Right ventricle myocardium inferior (tissue), 1 donor: ENCODE data around the gene RGCC. TPM values are rescaled to one million over a fixed set of nuclear protein-coding genes. Genes with fewer than 3 reads are reported as not detected.
"Not testable (repeated sequence)": the region's sequence is repeated elsewhere in the genome, so short reads cannot be mapped to it uniquely, and the experiment has no call there.

ENCODE experiments used
- ATAC-seq: fragments of 200-7000 bp; cut with Tn5 transposase; one replicate; pipeline ENCODE4 v1.9.1; 2020; ENCODE audit warnings: mild to moderate bottlenecking, moderate library complexity
- DNase-seq: peaks from one replicate; pipeline ENCODE4 v3.0.0; 2021; ENCODE audit errors: missing footprints
- intact Hi-C: fragments of 100-400 bp; cut with DNase I; formaldehyde crosslinking; loops from one replicate; pipeline ENCODE4 v1.11.0; 2022
- total RNA-seq: library from RNA; stranded (reverse); fragmentation: NEBNext Ultra II Directional; extraction: Animal tissue kit (Norgen Biotek cat#: 25700); gene quantifications from one replicate; pipeline ENCODE4 v1.2.1, GENCODE V29; 2021
- donor health status: DM: no; HTN: yes; CAD: no; lungs with severe emphysema.

RGCC gene
- total RNA-seq, 1 donor from 2014 or later, result 41.4 TPM

DNA sequence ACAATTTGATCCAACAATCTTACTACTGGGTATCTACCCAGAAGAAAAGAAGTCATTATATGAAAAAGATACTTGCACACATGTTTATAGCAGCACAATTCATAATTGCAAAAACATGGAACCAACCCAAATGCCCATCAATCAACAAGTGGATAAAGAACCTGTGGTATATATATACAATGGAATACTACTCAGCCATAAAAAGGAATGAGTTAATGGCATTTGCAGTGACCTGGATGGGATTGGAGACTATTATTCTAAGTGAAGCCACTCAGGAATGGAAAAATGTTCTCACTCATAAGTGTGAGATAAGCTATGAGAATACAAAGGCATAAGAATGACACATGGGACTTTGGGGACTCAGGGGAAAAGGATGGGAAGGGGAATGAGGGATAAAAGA is 47.3 kb downstream of the RGCC start:
- ATAC-seq, intact Hi-C loops, DNase-seq: not testable (repeated sequence)

DNA sequence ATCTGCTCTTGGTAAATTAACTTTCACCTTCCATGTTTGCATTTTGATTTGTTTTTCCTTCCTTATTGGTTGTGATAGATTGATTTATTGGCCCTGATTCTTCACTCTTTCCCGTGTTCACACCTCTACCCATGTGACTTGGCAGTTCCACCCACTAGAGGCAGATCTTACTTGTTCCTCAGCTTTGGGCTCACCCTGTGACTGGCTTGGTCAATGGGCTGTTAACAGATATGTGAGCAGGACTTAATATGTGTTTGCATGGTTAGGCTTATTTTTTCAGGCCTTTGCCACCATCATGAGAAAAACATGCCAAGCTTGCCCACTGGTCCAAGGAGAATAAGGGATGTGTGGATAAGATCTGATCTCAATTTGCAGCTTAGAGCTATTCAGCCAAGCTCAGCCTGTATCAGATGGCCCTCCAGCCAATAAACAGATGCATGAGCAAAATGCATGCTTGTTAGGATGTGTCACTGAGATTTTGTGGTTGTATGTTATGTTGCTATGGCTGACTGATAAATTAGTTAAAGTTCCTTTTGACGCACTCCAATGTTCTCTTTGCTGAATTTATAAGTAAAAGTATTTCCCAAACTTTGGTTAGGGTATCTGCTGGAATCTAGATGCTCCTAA is 48.0 kb downstream of the RGCC start:
- no peak for ATAC-seq

DNA sequence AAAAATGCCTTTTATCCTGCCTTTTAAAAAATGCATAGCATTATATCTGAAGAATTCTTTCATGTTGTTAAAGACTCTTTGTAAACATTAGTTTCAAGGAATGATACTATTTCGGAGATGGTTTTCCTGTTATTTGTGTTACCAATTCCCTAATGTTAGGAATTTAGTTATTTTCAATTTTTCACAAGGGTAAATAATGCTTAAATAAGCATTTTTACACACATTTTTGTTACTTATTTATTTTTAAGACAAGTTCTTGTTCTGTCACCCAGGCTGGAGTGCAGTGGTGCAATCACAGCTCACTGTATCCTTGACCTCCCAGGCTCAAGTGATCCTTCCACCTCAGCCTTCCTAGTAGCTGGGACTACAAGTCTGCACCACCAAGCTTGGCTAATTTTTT is 49.0 kb downstream of the RGCC start:
- no peak for DNase-seq
- ATAC-seq, result no peak
- intact Hi-C loops, result no loop called here

More for the DNA sequence above, 48.0 kb downstream of the RGCC start:
- intact Hi-C loops, result no loop called here
- no peak for DNase-seq

GRCh38 chr13:41509971-41510370 is 52.6 kb downstream of the RGCC start:
- intact Hi-C loops, result no loop called here
- ATAC-seq, result no peak
- DNase-seq, result no peak

- no peak for ATAC-seq
- no peak for DNase-seq
- intact Hi-C loops, result no loop called here
Measured at GRCh38 chr13:41511827-41512226, 54.5 kb downstream of the RGCC start.

DNA sequence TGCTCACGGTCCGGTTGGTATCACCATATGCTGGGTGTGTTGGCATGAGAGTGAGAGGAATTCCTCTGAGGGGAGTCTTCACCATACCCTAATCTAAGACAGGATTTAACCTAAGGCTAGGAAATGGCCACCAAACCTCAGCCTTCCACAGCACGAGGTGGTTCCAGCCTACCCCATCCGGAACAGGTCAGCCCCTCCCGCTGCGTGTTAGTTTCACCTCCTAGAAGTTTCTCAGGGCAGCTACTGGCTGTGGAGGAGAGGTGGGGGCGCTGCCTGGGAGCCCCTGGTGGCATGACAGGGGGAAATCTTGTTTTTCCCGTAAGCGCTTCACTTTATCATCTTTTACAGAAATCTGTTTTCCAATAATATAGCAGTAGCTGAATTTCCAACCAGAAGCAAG is 55.1 kb downstream of the RGCC start:
- intact Hi-C loops, result no loop called here
- ATAC-seq (no peak), DNase-seq (no peak)

GRCh38 chr13:41513600-41513999 is 56.2 kb downstream of the RGCC start:
- ATAC-seq (no peak), DNase-seq (no peak)
- intact Hi-C loops, result no loop called here

GRCh38 chr13:41514853-41515395 is 57.6 kb downstream of the RGCC start:
- ATAC-seq, result no peak
- intact Hi-C loops, result no loop called here
- no peak for DNase-seq

DNA sequence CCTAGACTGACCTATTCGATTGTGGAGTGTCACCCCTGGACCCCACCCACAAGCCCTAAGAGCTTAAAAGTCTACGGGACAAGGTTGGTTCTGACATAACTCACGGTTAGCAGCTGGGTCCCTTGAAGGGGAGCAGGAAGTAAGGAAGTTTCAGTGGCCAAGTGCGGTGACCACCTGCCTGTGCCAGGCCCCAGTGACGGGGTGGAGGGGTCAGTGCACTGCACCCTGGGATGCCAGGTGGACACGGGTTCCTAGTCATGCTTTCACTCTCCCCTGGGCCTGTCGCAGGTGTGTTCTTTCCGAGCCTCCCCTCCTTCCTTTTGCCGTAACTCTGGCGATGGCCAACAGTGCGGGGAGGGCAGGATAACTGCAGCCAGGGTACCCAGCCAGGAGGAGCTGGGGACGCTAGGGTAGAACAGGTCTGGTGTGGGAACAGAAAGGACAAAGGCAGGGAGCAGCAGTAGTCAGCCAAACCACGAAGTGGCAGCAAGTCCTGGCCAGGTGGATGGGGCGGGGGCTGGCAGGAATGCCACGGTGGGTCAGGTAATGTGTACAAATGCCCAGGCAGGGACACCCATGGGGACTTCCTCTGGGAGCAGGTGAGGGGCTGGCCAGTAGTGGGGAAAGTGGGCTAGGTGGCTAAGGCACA is 58.3 kb downstream of the RGCC start:
- DNase-seq, result no peak
- intact Hi-C loops, result no loop called here
- no peak for ATAC-seq

DNA sequence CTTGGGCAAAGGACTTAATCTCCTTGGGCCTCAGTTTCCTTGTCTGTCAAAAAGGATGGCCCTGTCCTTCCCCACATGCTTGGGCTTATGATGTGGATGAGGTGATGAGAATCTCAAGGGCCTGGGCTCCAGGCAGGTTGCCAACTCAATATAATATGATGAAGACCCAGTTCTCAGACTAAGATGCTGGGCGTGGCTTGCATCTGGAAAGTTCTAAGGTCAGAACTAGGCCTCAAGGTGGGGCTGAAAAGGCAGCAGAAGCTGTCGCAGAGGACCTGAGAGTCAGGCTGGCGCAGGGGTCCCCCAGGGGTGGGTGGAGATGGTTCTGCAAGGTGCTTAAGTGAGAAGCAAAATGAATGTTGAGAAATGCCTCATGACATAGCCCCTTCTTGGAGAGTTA is 58.8 kb downstream of the RGCC start:
- intact Hi-C loops, result no loop called here
- DNase-seq, result no peak
- no peak for ATAC-seq

DNA sequence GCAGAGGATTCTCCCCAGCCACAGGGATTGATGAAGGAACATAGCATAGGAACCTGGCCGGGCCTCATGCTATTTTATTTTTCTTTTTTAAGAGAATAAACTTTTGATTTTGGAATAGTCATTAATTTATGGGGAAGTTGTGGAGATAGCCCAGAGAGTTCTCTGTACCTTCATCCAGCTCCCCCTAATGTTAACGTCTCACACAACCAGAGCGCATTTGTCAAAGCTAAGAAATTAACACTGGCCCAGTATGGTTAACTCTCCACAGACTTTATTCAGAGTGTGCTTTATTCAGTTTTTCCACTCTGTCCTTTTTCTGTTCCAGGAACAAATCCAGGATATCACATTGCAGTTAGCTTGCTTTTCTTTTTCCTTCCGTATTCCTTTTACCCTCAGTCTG is 59.4 kb downstream of the RGCC start:
- DNase-seq, result no peak
- ATAC-seq, result no peak
- intact Hi-C loops, result no loop called here

- DNase-seq (no peak), ATAC-seq (no peak)
- intact Hi-C loops, result no loop called here
Measured at GRCh38 chr13:41520016-41520659, 62.8 kb downstream of the RGCC start.

Other genes with a start within 250 kb of the RGCC start
- 15.0 TPM for gene MTRF1, start 194.0 kb upstream of the RGCC start, total RNA-seq
- 7.4 TPM for gene NAA16, start 146.3 kb upstream of the RGCC start, total RNA-seq